ENCODE measurements around the gene ATG2B. TPM values are rescaled to one million over a fixed set of nuclear protein-coding genes. Genes with fewer than 3 reads are reported as not detected.

The ATG2B gene
- total and polyA plus RNA-seq, 7 donors = 1.8 to 27.1 (median 17.9) TPM

DNA sequence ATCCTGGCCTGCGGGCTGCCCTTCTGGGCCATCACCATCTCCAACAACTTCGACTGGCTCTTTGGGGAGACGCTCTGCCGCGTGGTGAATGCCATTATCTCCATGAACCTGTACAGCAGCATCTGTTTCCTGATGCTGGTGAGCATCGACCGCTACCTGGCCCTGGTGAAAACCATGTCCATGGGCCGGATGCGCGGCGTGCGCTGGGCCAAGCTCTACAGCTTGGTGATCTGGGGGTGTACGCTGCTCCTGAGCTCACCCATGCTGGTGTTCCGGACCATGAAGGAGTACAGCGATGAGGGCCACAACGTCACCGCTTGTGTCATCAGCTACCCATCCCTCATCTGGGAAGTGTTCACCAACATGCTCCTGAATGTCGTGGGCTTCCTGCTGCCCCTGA, 122.5 kb downstream of the ATG2B start:
- Histone ChIP-seq H3K36me3 (peaks cover 0 to 18% (median 4%) of the 10 kb centered on the region in 4 donors), H3K4me3 (no peak overlapping the region), H3K27me3 (no peaks in the 10 kb centered on the region), H3K9me3 (no peaks in the 10 kb centered on the region), H3K27ac (no peak overlapping the region), H3K4me1 (peaks cover 0 to 10% (median 8%) of the 10 kb centered on the region in 4 donors)
- intact Hi-C loops (cut with DNase I) = no loop called here
- TF ChIP-seq EP300 (IDR thresholded peaks at IDR 0.05) (no peak), POLR2AphosphoS5 (IDR thresholded peaks at IDR 0.05) (no peak), POLR2A (IDR thresholded peaks at IDR 0.05) (no peak)
- TF ChIP-seq, protein P1, sequence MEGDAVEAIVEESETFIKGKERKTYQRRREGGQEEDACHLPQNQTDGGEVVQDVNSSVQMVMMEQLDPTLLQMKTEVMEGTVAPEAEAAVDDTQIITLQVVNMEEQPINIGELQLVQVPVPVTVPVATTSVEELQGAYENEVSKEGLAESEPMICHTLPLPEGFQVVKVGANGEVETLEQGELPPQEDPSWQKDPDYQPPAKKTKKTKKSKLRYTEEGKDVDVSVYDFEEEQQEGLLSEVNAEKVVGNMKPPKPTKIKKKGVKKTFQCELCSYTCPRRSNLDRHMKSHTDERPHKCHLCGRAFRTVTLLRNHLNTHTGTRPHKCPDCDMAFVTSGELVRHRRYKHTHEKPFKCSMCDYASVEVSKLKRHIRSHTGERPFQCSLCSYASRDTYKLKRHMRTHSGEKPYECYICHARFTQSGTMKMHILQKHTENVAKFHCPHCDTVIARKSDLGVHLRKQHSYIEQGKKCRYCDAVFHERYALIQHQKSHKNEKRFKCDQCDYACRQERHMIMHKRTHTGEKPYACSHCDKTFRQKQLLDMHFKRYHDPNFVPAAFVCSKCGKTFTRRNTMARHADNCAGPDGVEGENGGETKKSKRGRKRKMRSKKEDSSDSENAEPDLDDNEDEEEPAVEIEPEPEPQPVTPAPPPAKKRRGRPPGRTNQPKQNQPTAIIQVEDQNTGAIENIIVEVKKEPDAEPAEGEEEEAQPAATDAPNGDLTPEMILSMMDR (IDR thresholded peaks at IDR 0.05) = no peak
- DNase-seq = no peak
- 95 to 97% methylated on average over 18 of the region's 18 CpGs for WGBS, 2 donors

DNA sequence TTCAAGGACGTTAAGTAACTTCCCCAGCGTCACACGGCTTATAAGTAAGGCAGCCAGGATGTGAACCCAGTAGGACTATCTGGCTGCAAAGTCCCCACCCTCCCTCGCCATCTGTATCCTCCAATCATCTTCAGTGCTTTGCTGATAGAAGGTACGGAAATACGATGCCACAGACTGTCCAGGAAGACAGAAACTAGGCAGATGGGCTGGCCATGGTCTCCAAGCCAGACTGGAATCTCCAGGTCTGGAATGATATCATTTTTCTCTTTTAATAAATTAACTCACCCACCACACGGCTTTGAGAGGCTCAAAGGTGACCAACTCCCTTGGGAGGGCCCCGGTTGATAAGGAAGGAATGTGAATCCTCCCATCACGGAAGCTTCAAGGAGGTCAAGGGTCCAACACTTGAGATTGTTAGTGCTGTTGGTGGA, 123.4 kb downstream of the ATG2B start:
- Histone ChIP-seq H3K27me3 (no peaks in the 10 kb centered on the region), H3K36me3 (peaks cover 0 to 18% (median 4%) of the 10 kb centered on the region in 4 donors), H3K4me3 (no peak overlapping the region), H3K27ac (no peak overlapping the region), H3K9me3 (no peaks in the 10 kb centered on the region), H3K4me1 (peaks cover 0 to 10% (median 8%) of the 10 kb centered on the region in 4 donors)
- intact Hi-C loops (cut with DNase I) = no loop called here
- TF ChIP-seq POLR2A (IDR thresholded peaks at IDR 0.05) = no peak
- no peak for TF ChIP-seq EP300 (IDR thresholded peaks at IDR 0.05)
- WGBS, 2 donors = 18 to 57% methylated on average over 9 of the region's 9 CpGs
- DNase-seq = no peak

DNA sequence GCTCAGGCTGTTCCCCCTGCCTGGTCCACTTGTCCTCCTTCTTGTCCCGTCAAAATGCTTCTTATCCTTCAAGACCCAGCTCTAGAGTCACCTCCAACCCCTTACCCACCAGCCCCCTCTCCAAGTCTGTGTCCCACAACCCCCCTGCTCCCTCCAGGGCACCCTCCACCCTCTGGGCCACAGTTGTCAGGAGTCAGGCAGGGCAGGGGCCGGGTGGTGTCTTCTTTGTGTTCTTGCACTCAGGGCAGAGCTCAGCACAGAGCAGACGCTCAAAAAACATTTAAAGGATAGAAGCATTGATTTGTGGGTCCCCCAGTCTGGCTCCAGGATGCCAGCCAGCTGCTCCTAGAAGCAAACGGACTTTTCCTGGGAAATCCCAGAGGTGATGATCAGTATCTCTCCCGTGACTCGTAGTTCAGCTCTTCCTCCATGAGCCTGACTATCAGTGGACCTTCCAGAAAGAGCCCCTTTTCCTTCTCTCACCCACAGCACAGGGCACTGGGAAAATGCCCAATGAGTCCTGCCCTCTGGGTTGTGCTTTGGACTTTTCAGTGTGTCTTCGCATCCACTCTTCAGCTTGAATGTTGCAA, 124.4 kb downstream of the ATG2B start:
- Histone ChIP-seq H3K27me3 (no peaks in the 10 kb centered on the region), H3K4me3 (no peak overlapping the region), H3K4me1 (peaks cover 0 to 14% (median 10%) of the 10 kb centered on the region in 4 donors), H3K27ac (no peak overlapping the region), H3K36me3 (peaks cover 0 to 18% (median 4%) of the 10 kb centered on the region in 4 donors), H3K9me3 (no peaks in the 10 kb centered on the region)
- TF ChIP-seq POLR2A (IDR thresholded peaks at IDR 0.05) (no peak), EP300 (IDR thresholded peaks at IDR 0.05) (no peak), POLR2AphosphoS5 (IDR thresholded peaks at IDR 0.05) (no peak)
- TF ChIP-seq, protein P1 (IDR thresholded peaks at IDR 0.05) = no peak
- no peak for DNase-seq
- intact Hi-C loops (cut with DNase I) = no loop called here
- 76 to 80% methylated on average over 7 of the region's 7 CpGs for WGBS, 2 donors

DNA sequence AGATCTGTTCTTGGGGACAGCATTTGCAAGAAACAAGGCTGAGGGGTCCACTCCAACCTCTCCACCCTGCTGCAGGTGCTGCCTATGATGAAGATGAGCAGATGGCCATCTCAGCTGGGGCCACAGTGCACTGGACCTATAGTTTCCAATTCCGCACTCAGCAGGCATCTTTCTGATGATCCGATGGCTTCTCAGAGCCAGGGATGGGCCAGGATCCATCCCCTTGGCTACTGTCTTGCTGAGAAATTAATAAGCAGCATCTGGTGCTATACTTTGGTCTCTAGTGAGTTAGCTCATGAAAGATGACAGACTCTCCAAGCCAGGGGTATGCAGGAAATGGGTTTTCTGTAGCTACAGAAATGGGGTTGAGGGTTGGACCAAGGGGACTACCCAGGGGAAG, 125.5 kb downstream of the ATG2B start:
- Histone ChIP-seq H3K27ac (no peak overlapping the region), H3K36me3 (peaks cover 0 to 18% (median 4%) of the 10 kb centered on the region in 4 donors), H3K27me3 (no peaks in the 10 kb centered on the region), H3K9me3 (no peaks in the 10 kb centered on the region), H3K4me3 (no peak overlapping the region), H3K4me1 (peaks cover 0 to 21% (median 14%) of the 10 kb centered on the region in 4 donors)
- TF ChIP-seq EP300 (IDR thresholded peaks at IDR 0.05) = no peak
- TF ChIP-seq, protein P1 (IDR thresholded peaks at IDR 0.05) = no peak
- no peak for TF ChIP-seq POLR2AphosphoS5 (IDR thresholded peaks at IDR 0.05)
- no peak for TF ChIP-seq POLR2A (IDR thresholded peaks at IDR 0.05)
- intact Hi-C loops (cut with DNase I) = no loop called here
- 96% methylated on average over 2 of the region's 2 CpGs for WGBS, 2 donors
- no peak for DNase-seq

DNA sequence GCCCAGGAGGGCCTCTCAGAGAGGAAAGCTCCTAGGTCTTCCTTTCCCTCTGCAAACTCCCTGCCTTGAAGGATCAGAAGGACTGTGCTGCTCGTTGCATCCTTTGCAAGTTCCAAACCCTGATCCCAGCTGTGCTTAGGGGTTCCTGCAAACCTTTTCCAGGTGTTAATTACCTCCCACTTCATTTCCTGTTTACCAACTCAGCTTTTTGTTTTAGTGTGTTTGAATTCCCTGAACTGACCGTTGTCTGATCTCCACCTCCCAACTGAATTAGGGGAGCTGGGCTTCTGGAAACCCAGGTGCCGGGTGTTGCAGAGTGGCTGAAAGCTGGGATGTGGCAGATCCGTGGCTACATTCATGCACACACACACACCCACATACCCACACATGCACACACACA, 127.7 kb downstream of the ATG2B start:
- TF ChIP-seq, protein P1 (IDR thresholded peaks at IDR 0.05) = no peak
- TF ChIP-seq POLR2A (IDR thresholded peaks at IDR 0.05) (no peak), EP300 (IDR thresholded peaks at IDR 0.05) (no peak), POLR2AphosphoS5 (IDR thresholded peaks at IDR 0.05) (no peak)
- WGBS, 2 donors = 28 to 41% methylated on average over 4 of the region's 4 CpGs
- intact Hi-C loops (cut with DNase I) = no loop called here
- Histone ChIP-seq H3K27ac (no peak overlapping the region), H3K9me3 (no peaks in the 10 kb centered on the region), H3K4me3 (no peak overlapping the region), H3K27me3 (no peaks in the 10 kb centered on the region), H3K36me3 (peaks cover 0 to 1% (median 0%) of the 10 kb centered on the region in 4 donors), H3K4me1 (peaks cover 0 to 21% (median 14%) of the 10 kb centered on the region in 4 donors)
- no peak for DNase-seq
